Uterus (tissue), 4 donors: Measurements from ENCODE around the gene DUSP1. TPM values are rescaled to one million over a fixed set of nuclear protein-coding genes. Genes with fewer than 3 reads are reported as not detected.

ENCODE experiments used
- DNase-seq, 2 donors: peaks; one replicate each; pipeline ENCODE4 v3.0.0-alpha.2; 2019 to 2020
- H3K27ac ChIP-seq, 2 donors: fragments of 200-600 bp; sonication (generic); 1 replicate in 1 of 2; 2 replicates in 1 of 2; pipeline ENCODE4 v1.5.1; 2016 to 2018
- H3K27me3 ChIP-seq, 2 donors: fragments of 200-600 bp; sonication (generic); one replicate each; pipeline ENCODE4 v1.5.1; 2018 to 2019; ENCODE audit warnings: control low read depth in 1 of 2
- H3K36me3 ChIP-seq, 2 donors: fragments of 200-600 bp; sonication (generic); one replicate each; pipeline ENCODE4 v1.5.1; 2019; ENCODE audit warnings: control low read depth in 1 of 2
- H3K4me1 ChIP-seq, 2 donors: fragments of 200-600 bp; sonication (generic); one replicate each; pipeline ENCODE4 v1.5.1; 2018 to 2019; ENCODE audit warnings: control low read depth in 1 of 2
- H3K4me3 ChIP-seq, 2 donors: fragments of 200-600 bp; sonication (generic); 1 replicate in 1 of 2; 2 replicates in 1 of 2; pipeline ENCODE4 v1.5.1; 2018 to 2019; ENCODE audit warnings: mild to moderate bottlenecking in 1 of 2
- H3K9me3 ChIP-seq, 2 donors: fragments of 200-600 bp; sonication (generic); one replicate each; pipeline ENCODE4 v1.5.1; 2019; ENCODE audit warnings: control low read depth in 1 of 2
- CTCF ChIP-seq, 4 experiments: fragments of 200-600 bp in 2 of 4; fragments of 450-650 bp in 2 of 4; sonication (generic) in 2 of 4; IDR thresholded peaks; one replicate each; pipeline ENCODE4 v1.5.1; 2016 to 2019; ENCODE audit warnings: antibody characterized with exemption in 4 of 4, mild to moderate bottlenecking in 2 of 4, moderate library complexity in 1 of 4
- POLR2A ChIP-seq, 2 donors: fragments of 450-650 bp; IDR thresholded peaks; one replicate each; pipeline ENCODE4 v1.6.1; 2016; ENCODE audit warnings: antibody characterized with exemption in 2 of 2, mild to moderate bottlenecking in 1 of 2, moderate library complexity in 1 of 2
- intact Hi-C: fragments of 100-400 bp; cut with DNase I; formaldehyde crosslinking; loops from one replicate; pipeline ENCODE4 v1.15.1; 2023; ENCODE audit warnings: low total_unique reads
- total RNA-seq, 4 donors: library from RNA; depleted of rRNA in 3 of 4; stranded (reverse); fragments of >200 nt in 3 of 4; gene quantifications; one replicate each; pipeline versions ENCODE4 v1.1.0 to v1.2.4, GENCODE V29; 2014 to 2023
- donor health status: DM: yes; HTN: yes; CAD: no.

The DUSP1 gene
- total RNA-seq, 4 donors from 2014 or later = 189 to 2,046 (median 515) TPM

- intact Hi-C loops = no loop called here
- H3K4me3 ChIP-seq = no peak overlapping the region
- DNase-seq = peak; percentile 72 to 86
Measured at GRCh38 chr5:172798422-172799215, 27.6 kb upstream of the DUSP1 start.

GRCh38 chr5:172797771-172798191, 26.8 kb upstream of the DUSP1 start:
- TF ChIP-seq POLR2A (IDR thresholded peaks at IDR 0.05) (no peak), CTCF (IDR thresholded peaks at IDR 0.05) (no peak)
- no peak for DNase-seq
- H3K36me3 ChIP-seq = no peaks in the 10 kb centered on the region
- intact Hi-C loops = no loop called here
- H3K9me3 ChIP-seq = no peaks in the 10 kb centered on the region
- peak overlapping the region; percentile 92 to 97 for H3K27ac ChIP-seq
- no peaks in the 10 kb centered on the region for H3K27me3 ChIP-seq
- peaks cover 10% of the 10 kb centered on the region in 2 donors for H3K4me1 ChIP-seq
- H3K4me3 ChIP-seq = no peak overlapping the region

More at GRCh38 chr5:172798422-172799215, 27.6 kb upstream of the DUSP1 start:
- no peaks in the 10 kb centered on the region for H3K9me3 ChIP-seq
- no peaks in the 10 kb centered on the region for H3K36me3 ChIP-seq
- TF ChIP-seq CTCF (IDR thresholded peaks at IDR 0.05) = no peak
- no peak for TF ChIP-seq POLR2A (IDR thresholded peaks at IDR 0.05)
- H3K27me3 ChIP-seq = no peaks in the 10 kb centered on the region
- H3K4me1 ChIP-seq = peaks cover 8 to 10% of the 10 kb centered on the region in 2 donors
- H3K27ac ChIP-seq = peak overlapping the region; percentile 92 to 97

- Histone ChIP-seq H3K27me3 (no peaks in the 10 kb centered on the region), H3K4me3 (no peak overlapping the region), H3K9me3 (no peaks in the 10 kb centered on the region), H3K4me1 (peaks cover 10% of the 10 kb centered on the region in 2 donors), H3K27ac (peak overlapping the region; percentile 92 to 97), H3K36me3 (no peaks in the 10 kb centered on the region)
- no peak for DNase-seq
- TF ChIP-seq CTCF (IDR thresholded peaks at IDR 0.05) (no peak), POLR2A (IDR thresholded peaks at IDR 0.05) (no peak)
- intact Hi-C loops = no loop called here
Measured at GRCh38 chr5:172796306-172796705, 25.3 kb upstream of the DUSP1 start.

- Histone ChIP-seq H3K4me3 (no peak overlapping the region), H3K27ac (peak overlapping the region; percentile 92 to 97), H3K9me3 (no peaks in the 10 kb centered on the region), H3K4me1 (peaks cover 10% of the 10 kb centered on the region in 2 donors), H3K36me3 (no peaks in the 10 kb centered on the region), H3K27me3 (no peaks in the 10 kb centered on the region)
- intact Hi-C loops = no loop called here
- peak; percentile 22 to 34 for TF ChIP-seq POLR2A (IDR thresholded peaks at IDR 0.05)
- TF ChIP-seq CTCF (IDR thresholded peaks at IDR 0.05) = peak in 3 of 4 experiments; percentile 9 to 52 (median 29)
- DNase-seq = peak; percentile 99 to 100
Measured at GRCh38 chr5:172795318-172795977, 24.5 kb upstream of the DUSP1 start.
